H1 (cell line): ENCODE results near the gene MKLN1. TPM values are rescaled to one million over a fixed set of nuclear protein-coding genes. Genes with fewer than 3 reads are reported as not detected.

Source experiments
- CEBPB ChIP-seq: IDR thresholded peaks from 2 replicates; pipeline ENCODE4 v1.6.1; 2012; ENCODE audit warnings: low read depth, low read length
- GABPA ChIP-seq: IDR thresholded peaks from 2 replicates; pipeline ENCODE4 v1.6.1; 2011; ENCODE audit warnings: mild to moderate bottlenecking, low read length, moderate library complexity, borderline replicate concordance; ENCODE audit not compliant: insufficient read depth
- KDM4A ChIP-seq: IDR thresholded peaks from one replicate; pipeline ENCODE4 v1.7.1; 2012; ENCODE audit warnings: low read depth, mild to moderate bottlenecking, moderate library complexity, low read length, inconsistent platforms; ENCODE audit not compliant: severe bottlenecking
- polyA plus RNA-seq, 7 experiments: library from polyadenylated mRNA; depleted of rRNA in 3 of 7; stranded (reverse) in 5 of 7; unstranded in 2 of 7; fragments of >200 nt in 5 of 7; fragments of 200-250 nt in 2 of 7; gene quantifications; 1 replicate in 5 of 7; 2 replicates in 1 of 7; 4 replicates in 1 of 7; pipeline versions ENCODE4 v1.2.1 to v1.2.3, GENCODE V29; 2011 to 2013; ENCODE audit warnings: missing spikeins in 2 of 7, mixed read lengths in 2 of 7
- total RNA-seq: library from RNA; stranded (reverse); fragmentation: NEBNext Ultra II Directional; extraction: Animal tissue kit (Norgen Biotek cat#: 25700); gene quantifications from 2 replicates; pipeline ENCODE4 v1.2.1, GENCODE V29; 2021

The MKLN1 gene
- total and polyA plus RNA-seq, 2 of the 8 experiments (the other 6 are each of a cell fraction or from before 2014, with no cell fraction given) = 22.3 to 50.9 TPM

- TF ChIP-seq KDM4A (no peak), GABPA (no peak), CEBPB (no peak)
These were observed 158.7 kb downstream of the MKLN1 start (continued) for GRCh38 chr7:131486346-131486745.
